ENCODE data around the gene PRKAR1B. TPM values are rescaled to one million over a fixed set of nuclear protein-coding genes. Genes with fewer than 3 reads are reported as not detected.
A peak's percentile ranks its signal among the peaks of the same experiment; 100 is the strongest.

Gene PRKAR1B
- total and polyA plus RNA-seq, 7 experiments from 2014 or later = 16.1 to 51.4 (median 28.7) TPM

DNA sequence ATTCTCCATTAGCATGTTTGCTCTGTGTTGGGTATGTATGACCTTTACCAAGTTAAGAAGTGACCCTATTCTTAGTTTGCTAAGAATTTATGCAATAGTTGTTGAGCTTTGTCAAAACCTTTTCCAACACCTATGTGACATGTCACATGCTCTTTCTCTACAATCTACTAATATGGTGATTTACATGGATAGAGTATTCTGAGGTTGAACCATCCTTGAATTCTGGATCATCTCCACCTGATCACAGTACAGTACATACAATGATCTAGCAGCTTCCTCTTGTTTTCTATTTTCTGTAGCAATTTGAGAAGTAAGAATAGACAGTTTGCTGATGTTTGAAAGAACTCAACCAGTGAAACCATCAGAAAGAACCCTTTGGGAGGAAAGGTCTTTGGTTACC is 106.2 kb downstream of the PRKAR1B start:
- Mint-ChIP-seq H3K9me3 (peaks cover 3 to 65% (median 38%) of the 10 kb centered on the region in 11 donors), H3K27me3 (no peaks in the 10 kb centered on the region), H3K27ac (peak overlapping the region; percentile 26 to 100 (median 98)), H3K4me3 (peak overlapping the region in 4 of 10 donors; percentile 12 to 85 (median 46)), H3K36me3 (peaks cover 28 to 62% (median 40%) of the 10 kb centered on the region in 5 donors), H3K4me1 (peaks cover 26 to 71% (median 53%) of the 10 kb centered on the region in 7 donors)
- DNase-seq (no peak), ATAC-seq (no peak)
- Histone ChIP-seq H3K27me3 (ENCODE audit: control insufficient read depth in 2 of 2, insufficient read depth in 2 of 2, low read length in 2 of 2) (no peaks in the 10 kb centered on the region), H3K4me3 (ENCODE audit: low read length) (peak overlapping the region; percentile 14), H3K9me3 (ENCODE audit: control insufficient read depth in 2 of 3, low read length in 3 of 3) (peaks cover 0 to 40% (median 9%) of the 10 kb centered on the region in 3 experiments), H3K27ac (ENCODE audit: low read depth, low read length) (no peak overlapping the region), H3K36me3 (ENCODE audit: control insufficient read depth in 2 of 3, insufficient read depth in 3 of 3, low read length in 3 of 3) (no peaks in the 10 kb centered on the region), H3K4me1 (ENCODE audit: control insufficient read depth in 2 of 2, insufficient read depth in 2 of 2, low read length in 2 of 2) (peaks cover 36 to 40% of the 10 kb centered on the region in 2 donors)
- intact Hi-C loops (cut with micrococcal nuclease) = no loop called here
- CTCF ChIA-PET = no interaction called here
- POLR2A ChIA-PET = interaction anchor here (0.7 kb wide), 1 partner anchor 83 kb away, joined by 3 read pairs; no protein-coding TSS in a partner anchor

DNA sequence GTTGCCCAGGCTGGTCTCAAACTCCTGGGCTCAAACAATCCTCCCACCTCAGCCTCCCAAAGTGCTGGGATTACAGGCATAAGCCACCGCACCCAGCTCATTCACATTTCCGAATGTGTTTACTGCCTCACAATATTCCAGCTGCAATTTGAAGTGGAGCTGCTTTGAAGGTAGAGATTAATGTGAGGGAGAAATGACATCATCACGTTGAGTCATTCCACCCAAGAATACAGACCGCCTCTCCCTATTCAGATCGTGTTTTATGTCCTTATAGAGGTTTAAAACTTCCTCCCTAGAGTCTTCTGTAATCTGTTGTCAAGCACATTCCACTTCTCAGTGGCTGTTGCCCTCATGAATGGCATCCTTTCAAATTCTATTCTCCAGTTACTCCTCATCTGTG is 107.0 kb downstream of the PRKAR1B start:
- peak overlapping the region; percentile 91 for H3K27ac ChIP-seq (ENCODE audit: low read depth, low read length)
- ChIA-PET CTCF (interaction anchor here (1.2 kb wide), 1 partner anchor 36 kb away, joined by 3 read pairs; no protein-coding TSS in a partner anchor), POLR2A (interaction anchor here (0.8 to 4.1 kb wide), 3 partner anchors 10 to 36 kb away, joined by 3 to 63 read pairs (median 3); no protein-coding TSS in a partner anchor)
- Mint-ChIP-seq H3K27ac (peak overlapping the region; percentile 96 to 100 (median 99)), H3K4me3 (peak overlapping the region in 7 of 10 donors; percentile 32 to 85 (median 64)), H3K9me3 (peaks cover 3 to 57% (median 34%) of the 10 kb centered on the region in 11 donors), H3K4me1 (peaks cover 32 to 77% (median 54%) of the 10 kb centered on the region in 7 donors), H3K36me3 (peaks cover 26 to 60% (median 37%) of the 10 kb centered on the region in 5 donors), H3K27me3 (no peaks in the 10 kb centered on the region)
- peaks cover 0 to 32% (median 6%) of the 10 kb centered on the region in 3 experiments for H3K9me3 ChIP-seq (ENCODE audit: control insufficient read depth in 2 of 3, low read length in 3 of 3)
- no peak for ATAC-seq
- no peaks in the 10 kb centered on the region for H3K36me3 ChIP-seq (ENCODE audit: control insufficient read depth in 2 of 3, insufficient read depth in 3 of 3, low read length in 3 of 3)
- peaks cover 39 to 42% of the 10 kb centered on the region in 2 donors for H3K4me1 ChIP-seq (ENCODE audit: control insufficient read depth in 2 of 2, insufficient read depth in 2 of 2, low read length in 2 of 2)
- intact Hi-C loops (cut with micrococcal nuclease) = no loop called here
- no peak for DNase-seq
- H3K4me3 ChIP-seq (ENCODE audit: low read length) = no peak overlapping the region
- no peaks in the 10 kb centered on the region for H3K27me3 ChIP-seq (ENCODE audit: control insufficient read depth in 2 of 2, insufficient read depth in 2 of 2, low read length in 2 of 2)

DNA sequence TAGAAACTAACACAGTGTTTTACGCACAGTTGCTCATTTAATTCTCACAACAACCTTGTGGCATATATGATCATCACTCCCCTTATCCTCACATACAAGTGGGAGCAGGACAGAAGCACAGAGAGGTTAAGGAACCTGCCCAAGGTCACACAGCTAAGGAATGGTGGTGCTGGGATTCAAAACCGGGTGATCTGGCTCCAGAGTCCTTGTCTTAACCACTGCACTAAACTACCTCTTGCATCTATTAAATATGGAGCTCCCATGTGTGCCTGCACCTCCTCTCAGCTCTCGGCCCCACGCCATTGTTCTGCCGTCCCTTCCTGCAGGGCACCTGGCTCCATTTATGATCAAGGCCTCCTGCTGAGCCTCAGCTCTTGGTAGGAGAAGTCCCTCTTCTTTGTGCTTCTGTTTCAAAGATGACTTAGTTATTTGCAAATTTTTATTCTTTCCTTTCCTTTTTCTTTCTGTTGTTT is 107.7 kb downstream of the PRKAR1B start:
- H3K4me1 ChIP-seq (ENCODE audit: control insufficient read depth in 2 of 2, insufficient read depth in 2 of 2, low read length in 2 of 2) = peaks cover 42% of the 10 kb centered on the region in 2 donors
- peak overlapping the region; percentile 16 for H3K4me3 ChIP-seq (ENCODE audit: low read length)
- no peak for DNase-seq
- H3K9me3 ChIP-seq (ENCODE audit: control insufficient read depth in 2 of 3, low read length in 3 of 3) = peaks cover 0 to 29% (median 6%) of the 10 kb centered on the region in 3 experiments
- H3K4me1 Mint-ChIP-seq = peaks cover 35 to 77% (median 52%) of the 10 kb centered on the region in 7 donors
- peaks cover 3 to 50% (median 29%) of the 10 kb centered on the region in 11 donors for H3K9me3 Mint-ChIP-seq
- H3K36me3 ChIP-seq (ENCODE audit: control insufficient read depth in 2 of 3, insufficient read depth in 3 of 3, low read length in 3 of 3) = no peaks in the 10 kb centered on the region
- CTCF ChIA-PET = interaction anchor here (1.2 kb wide), 1 partner anchor 35 kb away, joined by 3 read pairs; no protein-coding TSS in a partner anchor
- peaks cover 19 to 53% (median 30%) of the 10 kb centered on the region in 5 donors for H3K36me3 Mint-ChIP-seq
- peak overlapping the region; percentile 56 to 93 (median 83) for H3K4me3 Mint-ChIP-seq
- peak overlapping the region; percentile 91 for H3K27ac ChIP-seq (ENCODE audit: low read depth, low read length)
- POLR2A ChIA-PET = interaction anchor here (0.8 to 4.1 kb wide), 9 partner anchors 11 to 268 kb away, joined by 3 to 63 read pairs (median 3); partner anchors contain the start of genes DNAAF5 and PRKAR1B
- intact Hi-C loops (cut with micrococcal nuclease) = loop anchor here (2.0 to 10.0 kb wide), 5 partner anchors 21 to 257 kb away; partner anchors contain the start of genes DNAAF5 (in 1 of the 2) and PRKAR1B (in 1 of the 2)
- H3K27me3 ChIP-seq (ENCODE audit: control insufficient read depth in 2 of 2, insufficient read depth in 2 of 2, low read length in 2 of 2) = no peaks in the 10 kb centered on the region
- ATAC-seq = no peak
- H3K27me3 Mint-ChIP-seq = no peaks in the 10 kb centered on the region
- peak overlapping the region; percentile 96 to 100 (median 99) for H3K27ac Mint-ChIP-seq

DNA sequence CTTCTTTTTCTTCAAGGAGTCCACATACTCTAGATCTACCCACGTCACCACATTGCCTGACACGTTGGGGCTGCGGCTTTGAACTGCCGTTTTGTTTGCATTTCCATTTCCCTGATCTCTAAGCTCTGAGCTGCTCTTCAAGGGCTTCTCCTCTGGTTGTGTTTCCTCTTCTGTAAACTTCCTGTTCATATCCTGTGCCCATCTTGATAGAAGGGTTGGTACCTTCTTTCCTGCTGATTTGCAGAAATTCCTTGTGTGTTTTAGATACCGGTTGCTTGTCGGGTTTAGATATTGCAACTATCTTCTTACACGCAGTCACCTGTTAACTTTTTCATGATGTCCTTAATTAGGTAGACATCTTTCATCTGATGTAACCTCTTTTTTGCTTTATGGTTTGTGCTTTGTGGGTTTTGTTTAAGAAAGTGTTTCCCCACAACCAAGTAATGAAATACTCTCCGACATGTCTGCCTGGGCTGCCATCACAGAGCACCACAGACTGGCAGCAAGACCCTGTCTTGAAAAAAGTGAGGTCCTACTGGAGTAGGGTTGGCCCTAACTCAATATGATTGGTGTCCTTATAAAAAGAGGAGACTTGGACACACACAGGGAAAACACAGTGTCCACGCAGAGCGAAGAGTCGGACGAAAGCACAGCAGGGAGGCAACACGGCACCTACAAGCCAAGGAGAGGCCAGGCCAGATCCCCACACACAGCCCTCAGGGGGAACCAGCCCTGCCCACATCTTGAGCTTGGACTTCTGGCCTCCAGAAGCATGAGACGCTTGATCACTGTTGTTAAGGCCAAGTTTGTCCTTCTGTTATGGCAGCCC is 108.3 kb downstream of the PRKAR1B start:
- Mint-ChIP-seq H3K9me3 (peaks cover 3 to 48% (median 29%) of the 10 kb centered on the region in 11 donors), H3K4me1 (peaks cover 35 to 81% (median 54%) of the 10 kb centered on the region in 7 donors), H3K4me3 (peak overlapping the region; percentile 77 to 93 (median 84)), H3K27ac (peak overlapping the region; percentile 96 to 100 (median 99)), H3K27me3 (no peaks in the 10 kb centered on the region), H3K36me3 (peaks cover 18 to 51% (median 28%) of the 10 kb centered on the region in 5 donors)
- DNase-seq (peak in 8 of 9 donors; percentile 46 to 95 (median 92)), ATAC-seq (peak; percentile 94)
- ChIA-PET CTCF (interaction anchor here (1.2 kb wide), 1 partner anchor 35 kb away, joined by 3 read pairs; no protein-coding TSS in a partner anchor), POLR2A (interaction anchor here (0.8 to 4.1 kb wide), 16 partner anchors 12 to 268 kb away, joined by 3 to 63 read pairs (median 4); partner anchors contain the start of genes DNAAF5 and PRKAR1B)
- Histone ChIP-seq H3K36me3 (ENCODE audit: control insufficient read depth in 2 of 3, insufficient read depth in 3 of 3, low read length in 3 of 3) (no peaks in the 10 kb centered on the region), H3K27me3 (ENCODE audit: control insufficient read depth in 2 of 2, insufficient read depth in 2 of 2, low read length in 2 of 2) (no peaks in the 10 kb centered on the region), H3K9me3 (ENCODE audit: control insufficient read depth in 2 of 3, low read length in 3 of 3) (peaks cover 0 to 29% (median 6%) of the 10 kb centered on the region in 3 experiments), H3K4me1 (ENCODE audit: control insufficient read depth in 2 of 2, insufficient read depth in 2 of 2, low read length in 2 of 2) (peaks cover 42 to 48% of the 10 kb centered on the region in 2 donors), H3K27ac (ENCODE audit: low read depth, low read length) (peak overlapping the region; percentile 91), H3K4me3 (ENCODE audit: low read length) (peak overlapping the region; percentile 16)
- intact Hi-C loops (cut with micrococcal nuclease) = loop anchor here (1.0 to 10.0 kb wide), 11 partner anchors 8 to 305 kb away; partner anchors contain the start of genes DNAAF5 (in 2 of the 2) and PRKAR1B (in 1 of the 2)

DNA sequence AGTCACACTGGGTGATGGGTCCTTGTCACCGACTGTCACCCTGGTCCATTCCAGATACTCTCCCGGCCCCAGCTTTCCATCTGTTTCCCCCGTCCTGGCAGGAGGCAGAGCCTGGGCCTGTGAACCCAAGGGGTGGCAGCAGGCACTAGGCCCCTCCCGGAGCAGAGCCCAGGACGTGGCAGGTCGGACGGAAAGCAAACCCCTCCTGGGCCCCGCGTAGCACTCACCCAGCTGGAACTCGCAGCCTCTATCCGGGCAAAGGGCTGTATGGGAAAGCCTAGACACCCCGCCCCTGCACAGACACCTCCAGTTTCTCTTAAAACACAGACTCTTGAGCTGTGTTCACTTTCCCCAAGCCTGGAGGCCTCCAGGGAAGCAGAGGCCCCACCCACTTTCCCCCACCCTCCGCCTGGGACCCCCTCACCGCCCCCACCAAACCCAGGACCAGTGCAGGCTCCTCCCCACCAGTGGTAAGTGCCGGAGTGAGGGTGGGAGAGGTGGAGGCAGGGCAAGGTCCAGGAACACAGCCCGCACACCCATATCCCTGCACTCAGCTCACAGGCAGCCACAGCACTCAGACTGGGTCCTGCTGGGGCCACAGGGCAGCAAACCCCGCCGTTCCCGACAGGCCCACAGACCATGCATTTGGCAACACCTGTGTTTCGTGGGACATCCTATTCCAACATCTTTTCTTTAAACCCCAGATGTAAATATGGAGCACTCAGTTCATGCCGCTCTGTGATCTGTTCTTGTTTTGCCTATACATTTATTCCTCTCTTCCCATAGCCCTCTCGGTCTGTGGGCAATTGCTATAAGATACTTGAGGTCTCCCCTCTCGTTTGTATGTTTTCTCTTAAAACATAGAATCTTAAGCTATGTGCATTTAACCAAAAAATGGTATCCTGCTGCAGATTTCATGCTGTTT is 109.2 kb downstream of the PRKAR1B start:
- Histone ChIP-seq H3K36me3 (ENCODE audit: control insufficient read depth in 2 of 3, insufficient read depth in 3 of 3, low read length in 3 of 3) (no peaks in the 10 kb centered on the region), H3K27me3 (ENCODE audit: control insufficient read depth in 2 of 2, insufficient read depth in 2 of 2, low read length in 2 of 2) (no peaks in the 10 kb centered on the region), H3K27ac (ENCODE audit: low read depth, low read length) (peak overlapping the region; percentile 91), H3K9me3 (ENCODE audit: control insufficient read depth in 2 of 3, low read length in 3 of 3) (peaks cover 0 to 29% (median 6%) of the 10 kb centered on the region in 3 experiments), H3K4me3 (ENCODE audit: low read length) (peak overlapping the region; percentile 45), H3K4me1 (ENCODE audit: control insufficient read depth in 2 of 2, insufficient read depth in 2 of 2, low read length in 2 of 2) (peaks cover 42 to 54% of the 10 kb centered on the region in 2 donors)
- ATAC-seq (peak; percentile 15), DNase-seq (peak in 2 of 9 donors; percentile 16 to 29)
- H3K27me3 Mint-ChIP-seq = no peaks in the 10 kb centered on the region
- CTCF ChIA-PET = interaction anchor here (0.7 kb wide), 1 partner anchor 68 kb away, joined by 4 read pairs; no protein-coding TSS in a partner anchor
- intact Hi-C loops (cut with micrococcal nuclease) = loop anchor here (1.0 to 10.0 kb wide), 11 partner anchors 8 to 305 kb away; partner anchors contain the start of genes DNAAF5 (in 2 of the 2) and PRKAR1B (in 1 of the 2)
- H3K36me3 Mint-ChIP-seq = peaks cover 15 to 42% (median 22%) of the 10 kb centered on the region in 5 donors
- H3K27ac Mint-ChIP-seq = peak overlapping the region; percentile 96 to 100 (median 99)
- POLR2A ChIA-PET = interaction anchor here (0.8 to 4.1 kb wide), 17 partner anchors 11 to 266 kb away, joined by 3 to 63 read pairs (median 4); partner anchors contain the start of genes PRKAR1B and SUN1
- peaks cover 3 to 39% (median 27%) of the 10 kb centered on the region in 11 donors for H3K9me3 Mint-ChIP-seq
- H3K4me1 Mint-ChIP-seq = peaks cover 33 to 85% (median 61%) of the 10 kb centered on the region in 7 donors
- H3K4me3 Mint-ChIP-seq = peak overlapping the region; percentile 77 to 93 (median 84)

Measured in naive thymus-derived CD4-positive, alpha-beta T cell (primary cell).